Esophagus muscularis mucosa (tissue), 4 donors: ENCODE data around the gene FERMT1. TPM values are rescaled to one million over a fixed set of nuclear protein-coding genes. Genes with fewer than 3 reads are reported as not detected.

Experiments used
- DNase-seq: peaks from one replicate; pipeline ENCODE4 v3.0.0-alpha.2; 2017; ENCODE audit errors: extremely low spot score
- H3K27ac ChIP-seq, 4 donors: fragments of 200-600 bp; sonication (generic); replicated peaks in 1 of 4; 1 replicate in 3 of 4; 2 replicates in 1 of 4; pipeline ENCODE4 v1.5.1; 2016 to 2019; ENCODE audit warnings: mild to moderate bottlenecking in 1 of 4
- H3K27me3 ChIP-seq, 4 donors: fragments of 200-600 bp; sonication (generic); one replicate each; pipeline versions ENCODE4 v1.5.1 to v1.6.0; 2016 to 2019
- H3K36me3 ChIP-seq, 4 donors: fragments of 200-600 bp; sonication (generic); one replicate each; pipeline ENCODE4 v1.5.1; 2016 to 2019
- H3K4me1 ChIP-seq, 4 donors: fragments of 200-600 bp; sonication (generic); one replicate each; pipeline ENCODE4 v1.5.1; 2016 to 2019
- H3K4me3 ChIP-seq, 4 donors: fragments of 200-600 bp; sonication (generic); 1 replicate in 2 of 4; 2 replicates in 2 of 4; pipeline ENCODE4 v1.5.1; 2016 to 2019; ENCODE audit warnings: mild to moderate bottlenecking in 4 of 4, moderate library complexity in 1 of 4
- H3K9me3 ChIP-seq, 4 donors: fragments of 200-600 bp; sonication (generic); 1 replicate in 3 of 4; 2 replicates in 1 of 4; pipeline ENCODE4 v1.5.1; 2016 to 2019
- CTCF ChIP-seq, 3 experiments: fragments of 200-600 bp in 2 of 3; fragments of 450-650 bp in 1 of 3; sonication (generic) in 2 of 3; IDR thresholded peaks; one replicate each; pipeline ENCODE4 v1.5.1; 2017 to 2019; ENCODE audit warnings: antibody characterized with exemption in 3 of 3, mild to moderate bottlenecking in 2 of 3, moderate library complexity in 1 of 3
- EP300 ChIP-seq: sonication (generic); formaldehyde crosslinking; IDR thresholded peaks from one replicate; pipeline ENCODE4 v1.6.1; 2017; ENCODE audit warnings: antibody characterized with exemption
- POLR2A ChIP-seq: fragments of 450-650 bp; IDR thresholded peaks from one replicate; pipeline ENCODE4 v1.6.1; 2017; ENCODE audit warnings: antibody characterized with exemption, moderate library complexity, mild to moderate bottlenecking, low read depth
- POLR2AphosphoS5 ChIP-seq, 2 donors: sonication (generic); formaldehyde crosslinking; IDR thresholded peaks; one replicate each; pipeline ENCODE4 v1.6.1; 2017; ENCODE audit warnings: antibody characterized with exemption in 2 of 2
- WGBS: methylation state at CpG from one replicate; pipeline ENCODE4 v1.1.5; 2018; 5-methylcytosine and 5-hydroxymethylcytosine counted together
- intact Hi-C: fragments of 100-400 bp; cut with DNase I; formaldehyde crosslinking; loops from one replicate; pipeline ENCODE4 v1.15.1; 2023
- total RNA-seq, 4 donors: library from RNA; depleted of rRNA; stranded (reverse); fragments of >200 nt; gene quantifications; one replicate each; pipeline versions ENCODE4 v1.1.0 to v1.2.1, GENCODE V29; 2016

Gene FERMT1
- total RNA-seq, 4 donors from 2014 or later, result 0.32 to 0.42 (median 0.34) TPM

GRCh38 chr20:6069669-6070068 is 53.2 kb downstream of the FERMT1 start:
- intact Hi-C loops, result loop anchor here (10.0 kb wide), 1 partner anchor 275 kb away; no protein-coding TSS in a partner anchor
- Histone ChIP-seq H3K27me3 (no peaks in the 10 kb centered on the region), H3K9me3 (no peaks in the 10 kb centered on the region), H3K27ac (no peak overlapping the region), H3K36me3 (no peaks in the 10 kb centered on the region), H3K4me3 (no peak overlapping the region), H3K4me1 (peaks cover 0 to 3% (median 0%) of the 10 kb centered on the region in 4 donors)
- no peak for TF ChIP-seq EP300
- TF ChIP-seq CTCF (IDR thresholded peaks at IDR 0.05), result no peak
- no peak for TF ChIP-seq POLR2A
- no peak for TF ChIP-seq POLR2AphosphoS5 (IDR thresholded peaks at IDR 0.05)
- WGBS, result 77% methylated on average over 2 of the region's 2 CpGs
- no peak for DNase-seq

DNA sequence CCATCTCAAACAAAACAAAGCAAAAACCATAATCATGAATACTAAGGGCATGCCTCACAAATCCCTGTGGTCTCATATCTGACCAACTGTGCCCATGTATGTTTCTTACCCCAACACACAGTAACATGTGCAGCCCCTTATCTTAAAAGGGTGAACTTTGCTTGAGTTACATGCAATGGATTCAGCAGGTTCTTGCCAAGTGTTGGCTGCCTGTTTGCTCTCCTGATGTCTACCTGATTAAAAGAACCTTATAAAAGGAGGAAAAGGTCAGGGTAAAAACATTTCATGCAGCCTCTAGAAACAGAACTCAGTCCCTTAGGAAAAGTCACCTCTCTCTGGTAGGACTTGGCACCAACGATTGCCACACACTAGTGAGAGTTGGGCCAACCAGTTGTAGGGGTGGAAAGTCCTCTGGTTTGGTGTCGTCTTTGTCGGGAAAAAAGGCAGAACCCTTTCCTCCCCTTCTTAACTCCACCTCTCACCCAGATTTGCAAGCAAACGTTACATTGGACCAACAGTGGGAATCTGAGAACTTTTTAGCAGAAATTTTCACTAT is 55.0 kb downstream of the FERMT1 start:
- Histone ChIP-seq H3K4me3 (no peak overlapping the region), H3K27me3 (no peaks in the 10 kb centered on the region), H3K9me3 (no peaks in the 10 kb centered on the region), H3K36me3 (no peaks in the 10 kb centered on the region), H3K27ac (no peak overlapping the region), H3K4me1 (no peaks in the 10 kb centered on the region)
- no peak for DNase-seq
- intact Hi-C loops, result no loop called here
- 81% methylated on average over 4 of the region's 4 CpGs for WGBS
- no peak for TF ChIP-seq EP300
- no peak for TF ChIP-seq POLR2AphosphoS5 (IDR thresholded peaks at IDR 0.05)
- no peak for TF ChIP-seq CTCF (IDR thresholded peaks at IDR 0.05)
- no peak for TF ChIP-seq POLR2A

DNA sequence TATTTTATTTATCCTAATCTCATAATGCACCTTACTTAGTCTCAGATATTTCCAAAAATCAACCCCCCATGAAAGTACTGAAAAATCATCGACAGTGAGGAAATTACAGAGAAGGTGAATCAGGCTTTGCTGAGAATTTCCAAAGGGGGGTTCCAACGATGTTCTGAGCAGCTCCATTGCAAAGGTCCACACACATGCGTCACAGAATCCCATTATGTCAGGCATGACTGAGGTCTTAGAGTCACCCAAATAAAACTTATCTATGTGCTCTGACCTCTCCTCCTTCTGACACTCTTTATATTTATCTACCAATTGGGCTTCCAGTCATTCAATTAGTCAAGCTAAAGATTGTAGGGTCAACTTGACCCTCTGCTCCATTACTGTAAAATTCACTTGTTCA is 56.2 kb downstream of the FERMT1 start:
- Histone ChIP-seq H3K27ac (no peak overlapping the region), H3K4me1 (no peaks in the 10 kb centered on the region), H3K36me3 (no peaks in the 10 kb centered on the region), H3K27me3 (no peaks in the 10 kb centered on the region), H3K9me3 (no peaks in the 10 kb centered on the region), H3K4me3 (no peak overlapping the region)
- 89% methylated on average over 3 of the region's 3 CpGs for WGBS
- intact Hi-C loops, result no loop called here
- no peak for DNase-seq
- no peak for TF ChIP-seq CTCF (IDR thresholded peaks at IDR 0.05)
- no peak for TF ChIP-seq POLR2AphosphoS5 (IDR thresholded peaks at IDR 0.05)
- no peak for TF ChIP-seq POLR2A
- no peak for TF ChIP-seq EP300

GRCh38 chr20:6061544-6061943 is 61.3 kb downstream of the FERMT1 start:
- Histone ChIP-seq H3K4me3 (no peak overlapping the region), H3K9me3 (no peaks in the 10 kb centered on the region), H3K4me1 (no peaks in the 10 kb centered on the region), H3K27ac (no peak overlapping the region), H3K27me3 (peaks cover 0 to 21% (median 0%) of the 10 kb centered on the region in 4 donors), H3K36me3 (no peaks in the 10 kb centered on the region)
- DNase-seq, result no peak
- 77% methylated on average over 2 of the region's 2 CpGs for WGBS
- intact Hi-C loops, result no loop called here
- TF ChIP-seq POLR2AphosphoS5 (IDR thresholded peaks at IDR 0.05) (no peak), EP300 (no peak), POLR2A (no peak), CTCF (IDR thresholded peaks at IDR 0.05) (no peak)

DNA sequence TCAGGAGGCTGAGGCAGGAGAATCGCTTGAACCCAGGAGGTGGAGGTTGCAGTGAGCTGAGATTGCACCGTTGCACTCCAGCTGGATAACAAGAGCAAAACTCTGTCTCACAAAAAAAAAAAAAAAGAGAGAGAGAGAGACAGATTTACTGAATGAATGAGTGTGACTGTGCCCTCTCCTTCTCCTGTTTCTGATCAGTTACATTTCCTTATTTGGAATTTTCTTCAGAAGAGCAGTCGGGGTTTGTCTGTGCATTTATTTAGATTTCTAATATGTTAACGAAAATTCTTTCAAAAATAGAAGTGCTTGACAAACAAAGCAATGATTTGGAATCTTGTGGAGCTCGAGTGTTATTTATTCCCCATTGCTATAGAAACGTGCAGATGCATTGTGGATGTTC is 62.6 kb downstream of the FERMT1 start:
- Histone ChIP-seq H3K36me3 (no peaks in the 10 kb centered on the region), H3K9me3 (no peaks in the 10 kb centered on the region), H3K27ac (no peak overlapping the region), H3K27me3 (peaks cover 0 to 32% (median 0%) of the 10 kb centered on the region in 4 donors), H3K4me3 (no peak overlapping the region), H3K4me1 (no peaks in the 10 kb centered on the region)
- intact Hi-C loops, result no loop called here
- no peak for DNase-seq
- WGBS, result 48% methylated on average over 6 of the region's 6 CpGs
- no peak for TF ChIP-seq EP300
- TF ChIP-seq POLR2A, result no peak
- no peak for TF ChIP-seq CTCF (IDR thresholded peaks at IDR 0.05)
- TF ChIP-seq POLR2AphosphoS5 (IDR thresholded peaks at IDR 0.05), result no peak
